OCI-LY7 (cell line): ENCODE results near the gene LRRTM3.

Experiments used
- EZH2phosphoT487 ChIP-seq: fragments of 200-600 bp; sonication (generic); IDR thresholded peaks from 2 replicates; pipeline ENCODE4 v1.6.1; 2018; ENCODE audit warnings: low read depth, borderline replicate concordance, mild to moderate bottlenecking, mixed run types, antibody characterized with exemption, low read length, moderate library complexity, mixed read lengths
- TF ChIP-seq, protein P1 (sequence below): fragments of 200-600 bp; sonication (generic); conservative IDR thresholded peaks from 2 replicates; pipeline ENCODE4 v1.5.1; 2014; ENCODE audit warnings: mild to moderate bottlenecking, antibody characterized with exemption, low read length, moderate library complexity, mixed read lengths

GRCh38 chr10:66892871-66893270 lies 33.0 kb upstream of the LRRTM3 start:
- TF ChIP-seq, protein P1, sequence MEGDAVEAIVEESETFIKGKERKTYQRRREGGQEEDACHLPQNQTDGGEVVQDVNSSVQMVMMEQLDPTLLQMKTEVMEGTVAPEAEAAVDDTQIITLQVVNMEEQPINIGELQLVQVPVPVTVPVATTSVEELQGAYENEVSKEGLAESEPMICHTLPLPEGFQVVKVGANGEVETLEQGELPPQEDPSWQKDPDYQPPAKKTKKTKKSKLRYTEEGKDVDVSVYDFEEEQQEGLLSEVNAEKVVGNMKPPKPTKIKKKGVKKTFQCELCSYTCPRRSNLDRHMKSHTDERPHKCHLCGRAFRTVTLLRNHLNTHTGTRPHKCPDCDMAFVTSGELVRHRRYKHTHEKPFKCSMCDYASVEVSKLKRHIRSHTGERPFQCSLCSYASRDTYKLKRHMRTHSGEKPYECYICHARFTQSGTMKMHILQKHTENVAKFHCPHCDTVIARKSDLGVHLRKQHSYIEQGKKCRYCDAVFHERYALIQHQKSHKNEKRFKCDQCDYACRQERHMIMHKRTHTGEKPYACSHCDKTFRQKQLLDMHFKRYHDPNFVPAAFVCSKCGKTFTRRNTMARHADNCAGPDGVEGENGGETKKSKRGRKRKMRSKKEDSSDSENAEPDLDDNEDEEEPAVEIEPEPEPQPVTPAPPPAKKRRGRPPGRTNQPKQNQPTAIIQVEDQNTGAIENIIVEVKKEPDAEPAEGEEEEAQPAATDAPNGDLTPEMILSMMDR: no peak
- TF ChIP-seq EZH2phosphoT487: no peak
